CD4-positive, alpha-beta T cell (primary cell): Measurements from ENCODE around the gene GPR162. TPM values are rescaled to one million over a fixed set of nuclear protein-coding genes. Genes with fewer than 3 reads are reported as not detected.
A peak's percentile ranks its signal among the peaks of the same experiment; 100 is the strongest.

Experiments used
- ATAC-seq: fragments of 200-7000 bp; cut with Tn5 transposase; one replicate; pipeline ENCODE4 v1.10.0; 2022; ENCODE audit warnings: mild to moderate bottlenecking; ENCODE audit not compliant: poor library complexity
- CTCF ChIA-PET: fragments of 350-600 bp; sonication (Branson Sonifier 250); formaldehyde crosslinking; loops from one replicate; lab custom pipeline; 2021; ENCODE audit warnings: antibody characterized with exemption, inconsistent platforms; lab: Charles Lee
- POLR2A ChIA-PET: fragments of 350-600 bp; sonication (Branson Sonifier 250); formaldehyde crosslinking; loops from one replicate; lab custom pipeline; 2021; ENCODE audit warnings: antibody characterized with exemption, inconsistent platforms; lab: Charles Lee
- DNase-seq, 14 experiments: peaks; one replicate each; pipeline ENCODE4 v3.0.0-alpha.2; 2013 to 2020; ENCODE audit warnings: mixed read lengths in 2 of 14
- H3K27ac ChIP-seq, 2 donors: one replicate each; pipeline versions ENCODE4 v1.5.1 to v1.7.0; 2013; ENCODE audit warnings: low read length in 2 of 2, low read depth in 1 of 2, mild to moderate bottlenecking in 1 of 2
- H3K27me3 ChIP-seq, 2 experiments: 1 replicate in 1 of 2; 2 replicates in 1 of 2; pipeline versions ENCODE4 v1.6.1 to v1.7.0; 2013; ENCODE audit warnings: low read length in 2 of 2, control low read depth in 1 of 2, mild to moderate bottlenecking in 1 of 2, moderate library complexity in 1 of 2; ENCODE audit not compliant: insufficient read depth in 2 of 2, control insufficient read depth in 1 of 2
- H3K36me3 ChIP-seq: one replicate; pipeline ENCODE4 v1.6.1; 2013; ENCODE audit warnings: low read length, control low read depth; ENCODE audit not compliant: insufficient read depth
- H3K4me1 ChIP-seq: one replicate; pipeline ENCODE4 v1.6.1; 2013; ENCODE audit warnings: low read length, control low read depth; ENCODE audit not compliant: insufficient read depth
- H3K4me3 ChIP-seq: one replicate; pipeline ENCODE4 v1.5.1; 2013; ENCODE audit warnings: mild to moderate bottlenecking, low read length, moderate library complexity
- H3K9me3 ChIP-seq, 2 experiments: 1 replicate in 1 of 2; 2 replicates in 1 of 2; pipeline versions ENCODE4 v1.6.1 to v1.7.0; 2013; ENCODE audit warnings: low read length in 2 of 2, mild to moderate bottlenecking in 2 of 2, control low read depth in 1 of 2, moderate library complexity in 1 of 2; ENCODE audit not compliant: control insufficient read depth in 1 of 2, insufficient read depth in 1 of 2
- H3K27ac Mint-ChIP-seq: one replicate; pipeline ENCODE4 v1.8.0; 2020; ENCODE audit warnings: mixed read lengths
- H3K27me3 Mint-ChIP-seq: one replicate; pipeline ENCODE4 v1.8.0; 2021; ENCODE audit warnings: mixed read lengths
- H3K36me3 Mint-ChIP-seq: one replicate; pipeline ENCODE4 v1.8.0; 2021; ENCODE audit warnings: low read depth, mixed read lengths
- H3K4me1 Mint-ChIP-seq: one replicate; pipeline ENCODE4 v1.8.0; 2021; ENCODE audit warnings: low read depth, mixed read lengths
- H3K4me3 Mint-ChIP-seq: one replicate; pipeline ENCODE4 v1.8.0; 2020; ENCODE audit warnings: mild to moderate bottlenecking, mixed read lengths
- H3K9me3 Mint-ChIP-seq: one replicate; pipeline ENCODE4 v1.8.0; 2020; ENCODE audit warnings: mixed read lengths
- intact Hi-C, 2 experiments: fragments of 100-400 bp; cut with DNase I in 1 of 2; cut with micrococcal nuclease in 1 of 2; formaldehyde crosslinking; loops; one replicate each; pipeline versions ENCODE4 v1.15.1 to v1.9.0; 2023 to 2025; cut with DNase I, micrococcal nuclease
- total RNA-seq, 174 experiments: library from RNA in 2 of 174; stranded (reverse) in 2 of 174; gene quantifications; one replicate each; pipeline ENCODE4 v1.2.3 and lab custom pipeline; 2021 to 2026
- TF ChIP-seq, protein P1 (sequence below): fragments of 200-600 bp; IDR thresholded peaks from one replicate; pipeline ENCODE4 v1.8.0; 2022; ENCODE audit warnings: antibody characterized with exemption, mild to moderate bottlenecking

Gene GPR162
- total RNA-seq, 2 experiments from 2014 or later = not detected

DNA sequence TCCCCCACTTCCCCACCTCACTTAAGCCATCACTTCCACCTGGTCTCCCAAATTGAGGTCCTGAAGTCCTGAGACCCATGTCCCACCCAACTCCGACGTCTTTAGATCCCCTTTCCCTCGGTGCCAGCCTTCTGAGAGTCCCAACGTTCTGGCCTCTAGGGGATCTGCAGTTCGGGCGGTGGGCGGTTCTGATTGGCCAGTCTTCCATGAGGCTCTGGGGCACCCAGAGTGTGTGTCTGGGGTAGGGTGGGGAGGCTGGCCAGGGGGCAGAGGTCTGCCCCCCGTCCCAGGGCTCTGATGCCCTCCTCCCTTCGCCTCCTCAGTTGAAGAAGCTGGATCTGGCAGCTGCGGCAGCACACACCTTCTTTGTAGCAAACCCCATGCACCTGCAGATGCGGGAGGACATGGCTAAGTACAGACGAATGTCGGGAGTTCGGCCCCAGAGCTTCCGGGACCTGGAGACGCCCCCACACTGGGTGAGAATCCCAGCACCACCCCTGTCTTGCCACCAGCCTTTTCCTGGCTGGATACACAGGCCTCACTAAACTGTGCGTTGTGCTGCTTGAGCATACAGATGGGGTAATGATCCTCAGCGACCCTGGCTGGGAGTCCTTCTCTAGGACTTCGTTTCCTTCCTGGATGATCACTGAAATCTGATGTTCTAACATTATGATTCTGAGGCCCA lies 8.1 kb downstream of the GPR162 start:
- H3K4me1 ChIP-seq = peaks cover 35% of the 10 kb centered on the region
- H3K27ac ChIP-seq = no peak overlapping the region
- H3K36me3 Mint-ChIP-seq = no peaks in the 10 kb centered on the region
- no peaks in the 10 kb centered on the region for H3K9me3 Mint-ChIP-seq
- peaks cover 17% of the 10 kb centered on the region for H3K4me1 Mint-ChIP-seq
- intact Hi-C loops = loop anchor here in 1 of 2 experiments (5.0 kb wide), 2 partner anchors 42 to 267 kb away; partner anchors contain the start of gene CD4
- H3K27me3 Mint-ChIP-seq = peaks cover 22% of the 10 kb centered on the region
- TF ChIP-seq, protein P1, sequence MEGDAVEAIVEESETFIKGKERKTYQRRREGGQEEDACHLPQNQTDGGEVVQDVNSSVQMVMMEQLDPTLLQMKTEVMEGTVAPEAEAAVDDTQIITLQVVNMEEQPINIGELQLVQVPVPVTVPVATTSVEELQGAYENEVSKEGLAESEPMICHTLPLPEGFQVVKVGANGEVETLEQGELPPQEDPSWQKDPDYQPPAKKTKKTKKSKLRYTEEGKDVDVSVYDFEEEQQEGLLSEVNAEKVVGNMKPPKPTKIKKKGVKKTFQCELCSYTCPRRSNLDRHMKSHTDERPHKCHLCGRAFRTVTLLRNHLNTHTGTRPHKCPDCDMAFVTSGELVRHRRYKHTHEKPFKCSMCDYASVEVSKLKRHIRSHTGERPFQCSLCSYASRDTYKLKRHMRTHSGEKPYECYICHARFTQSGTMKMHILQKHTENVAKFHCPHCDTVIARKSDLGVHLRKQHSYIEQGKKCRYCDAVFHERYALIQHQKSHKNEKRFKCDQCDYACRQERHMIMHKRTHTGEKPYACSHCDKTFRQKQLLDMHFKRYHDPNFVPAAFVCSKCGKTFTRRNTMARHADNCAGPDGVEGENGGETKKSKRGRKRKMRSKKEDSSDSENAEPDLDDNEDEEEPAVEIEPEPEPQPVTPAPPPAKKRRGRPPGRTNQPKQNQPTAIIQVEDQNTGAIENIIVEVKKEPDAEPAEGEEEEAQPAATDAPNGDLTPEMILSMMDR = no peak
- peak overlapping the region; percentile 72 for H3K4me3 ChIP-seq
- peaks cover 0 to 6% of the 10 kb centered on the region in 2 experiments for H3K9me3 ChIP-seq
- POLR2A ChIA-PET = interaction anchor here (0.8 to 8.0 kb wide), 17 partner anchors 9 to 295 kb away, joined by 3 to 57 read pairs (median 7); partner anchors contain the start of genes C12orf57, CD4, CDCA3 and COPS7A
- H3K36me3 ChIP-seq = no peaks in the 10 kb centered on the region
- CTCF ChIA-PET = interaction anchor here (1.0 to 2.7 kb wide), 6 partner anchors 19 to 76 kb away, joined by 3 to 10 read pairs (median 7); partner anchors contain the start of genes MLF2 and SPSB2
- H3K4me3 Mint-ChIP-seq = peak overlapping the region; percentile 91
- DNase-seq = no peak
- peaks cover 19 to 25% of the 10 kb centered on the region in 2 experiments for H3K27me3 ChIP-seq
- ATAC-seq = no peak
- H3K27ac Mint-ChIP-seq = peak overlapping the region; percentile 70

DNA sequence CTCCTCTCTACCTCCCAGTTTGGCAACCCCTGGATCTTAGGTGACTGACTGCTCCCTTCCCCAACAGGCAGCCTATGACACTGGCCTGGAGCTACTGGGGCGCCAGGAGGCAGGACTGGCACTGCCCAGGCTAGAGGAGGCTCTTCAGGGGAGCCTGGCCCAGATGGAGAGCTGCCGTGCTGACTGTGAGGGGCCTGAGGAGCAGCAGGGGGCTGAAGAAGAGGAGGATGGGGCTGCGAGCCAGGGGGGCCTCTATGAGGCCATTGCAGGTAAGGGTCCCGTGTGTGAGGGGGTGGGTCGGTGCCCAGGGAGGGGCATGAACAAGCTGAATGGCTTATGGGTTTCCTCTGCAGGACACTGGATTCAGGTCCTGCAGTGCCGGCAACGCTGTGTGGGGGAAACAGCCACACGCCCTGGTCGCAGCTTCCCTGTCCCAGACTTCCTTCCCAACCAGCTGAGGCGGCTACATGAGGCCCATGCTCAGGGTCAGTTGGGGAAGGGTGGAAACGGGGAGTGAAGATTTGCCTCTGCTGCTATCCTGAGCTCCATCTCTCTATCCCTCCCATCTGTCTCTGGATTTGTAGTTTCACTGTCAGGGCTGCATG lies 8.8 kb downstream of the GPR162 start:
- Mint-ChIP-seq H3K27ac (no peak overlapping the region), H3K4me1 (peaks cover 15% of the 10 kb centered on the region), H3K4me3 (peak overlapping the region; percentile 91), H3K36me3 (no peaks in the 10 kb centered on the region), H3K9me3 (no peaks in the 10 kb centered on the region), H3K27me3 (peaks cover 14% of the 10 kb centered on the region)
- Histone ChIP-seq H3K36me3 (no peaks in the 10 kb centered on the region), H3K4me1 (peaks cover 31% of the 10 kb centered on the region), H3K4me3 (no peak overlapping the region), H3K27ac (no peak overlapping the region), H3K27me3 (peaks cover 19 to 25% of the 10 kb centered on the region in 2 experiments), H3K9me3 (peaks cover 0 to 6% of the 10 kb centered on the region in 2 experiments)
- ChIA-PET POLR2A (interaction anchor here (1.0 to 8.0 kb wide), 4 partner anchors 37 to 77 kb away, joined by 6 to 57 read pairs (median 13); partner anchors contain the start of genes MLF2 and TPI1), CTCF (interaction anchor here (1.1 to 2.3 kb wide), 2 partner anchors 61 to 64 kb away, joined by 4 to 8 read pairs; no protein-coding TSS in a partner anchor)
- no peak for DNase-seq
- TF ChIP-seq, protein P1 = no peak
- intact Hi-C loops = no loop called here
- ATAC-seq = no peak

DNA sequence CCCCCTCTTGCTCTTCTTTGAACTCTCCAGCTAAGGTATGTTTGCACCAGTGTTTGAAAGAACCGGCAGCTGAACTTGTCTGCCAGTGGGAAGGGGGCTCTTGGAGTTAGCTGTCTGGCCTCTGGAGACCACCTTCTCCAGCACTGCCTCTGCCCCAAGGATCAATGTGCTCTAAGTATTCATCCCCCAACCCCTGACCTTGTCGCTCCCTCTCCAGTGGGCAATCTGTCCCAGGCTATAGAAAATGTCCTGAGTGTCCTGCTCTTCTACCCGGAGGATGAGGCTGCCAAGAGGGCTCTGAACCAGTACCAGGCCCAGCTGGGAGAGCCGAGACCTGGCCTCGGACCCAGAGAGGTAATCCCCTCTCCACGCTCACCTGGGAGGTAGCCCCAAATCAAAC lies 9.4 kb downstream of the GPR162 start:
- peaks cover 16 to 25% of the 10 kb centered on the region in 2 experiments for H3K27me3 ChIP-seq
- ATAC-seq = no peak
- POLR2A ChIA-PET = interaction anchor here (1.0 to 8.0 kb wide), 3 partner anchors 38 to 77 kb away, joined by 6 to 57 read pairs (median 16); partner anchors contain the start of gene MLF2

More for the DNA sequence above, 9.4 kb downstream of the GPR162 start:
- intact Hi-C loops = no loop called here
- H3K4me3 Mint-ChIP-seq = peak overlapping the region; percentile 81
- no peak overlapping the region for H3K27ac ChIP-seq
- DNase-seq = no peak
- peaks cover 10% of the 10 kb centered on the region for H3K27me3 Mint-ChIP-seq
- H3K4me1 ChIP-seq = peaks cover 29% of the 10 kb centered on the region
- no peak overlapping the region for H3K27ac Mint-ChIP-seq
- H3K4me1 Mint-ChIP-seq = peaks cover 17% of the 10 kb centered on the region
- H3K36me3 Mint-ChIP-seq = no peaks in the 10 kb centered on the region
- peaks cover 0 to 6% of the 10 kb centered on the region in 2 experiments for H3K9me3 ChIP-seq
- H3K36me3 ChIP-seq = no peaks in the 10 kb centered on the region
- H3K9me3 Mint-ChIP-seq = no peaks in the 10 kb centered on the region
- CTCF ChIA-PET = interaction anchor here (1.1 to 2.3 kb wide), 2 partner anchors 60 to 64 kb away, joined by 4 to 8 read pairs; no protein-coding TSS in a partner anchor
- TF ChIP-seq, protein P1 = no peak
- no peak overlapping the region for H3K4me3 ChIP-seq
